GM19099 (cell line): ENCODE data around the gene SLC5A2.

Experiments
- POLR2A ChIP-seq: IDR thresholded peaks from 3 replicates; pipeline ENCODE4 v1.6.1; 2011; ENCODE audit warnings: low read depth; ENCODE audit not compliant: insufficient read length; ENCODE audit errors: extremely low read depth

Gene SLC5A2

DNA sequence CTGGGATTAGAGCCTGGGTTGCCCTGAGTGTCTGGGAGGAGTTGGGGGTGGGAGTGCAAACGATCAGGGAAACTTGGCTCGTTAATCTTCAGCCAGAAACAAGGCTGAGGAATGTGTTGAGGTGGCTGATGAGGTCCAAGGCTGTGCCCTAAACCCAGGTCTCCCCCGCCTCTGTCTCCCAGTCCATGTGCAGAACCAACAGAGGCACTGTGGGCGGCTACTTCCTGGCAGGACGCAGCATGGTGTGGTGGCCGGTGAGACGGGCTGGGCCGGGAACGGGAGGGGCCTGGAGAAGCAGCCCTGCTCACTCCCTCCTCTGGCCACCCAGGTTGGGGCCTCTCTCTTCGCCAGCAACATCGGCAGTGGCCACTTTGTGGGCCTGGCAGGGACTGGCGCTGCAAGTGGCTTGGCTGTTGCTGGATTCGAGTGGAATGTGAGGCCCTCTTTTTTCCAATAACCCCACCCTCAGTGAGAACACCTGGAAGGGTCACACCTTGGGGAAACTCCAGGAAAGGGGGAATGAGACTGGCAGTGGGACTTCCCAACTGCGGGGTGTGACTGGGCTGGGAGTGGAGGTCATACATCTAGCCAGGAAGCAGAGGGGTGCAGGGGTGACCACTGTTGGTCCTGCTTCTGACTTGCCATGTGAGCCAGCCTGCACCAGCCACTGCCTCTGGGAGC lies 1.7 kb downstream of the SLC5A2 start:
- no peak for TF ChIP-seq POLR2A

DNA sequence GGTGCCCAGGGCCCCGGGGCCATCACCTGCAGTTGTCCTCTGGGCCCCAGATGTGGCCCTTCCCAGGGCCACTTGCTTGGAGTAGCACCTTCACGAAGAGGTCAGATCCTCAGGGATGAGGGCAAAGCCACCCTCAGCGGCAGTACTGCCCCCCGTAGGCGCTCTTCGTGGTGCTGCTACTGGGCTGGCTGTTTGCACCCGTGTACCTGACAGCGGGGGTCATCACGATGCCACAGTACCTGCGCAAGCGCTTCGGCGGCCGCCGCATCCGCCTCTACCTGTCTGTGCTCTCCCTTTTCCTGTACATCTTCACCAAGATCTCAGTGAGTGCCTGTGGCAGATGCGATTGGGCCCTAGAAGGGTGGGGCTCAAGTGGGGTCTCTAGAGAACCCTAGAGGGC lies 2.6 kb downstream of the SLC5A2 start:
- TF ChIP-seq POLR2A = no peak

DNA sequence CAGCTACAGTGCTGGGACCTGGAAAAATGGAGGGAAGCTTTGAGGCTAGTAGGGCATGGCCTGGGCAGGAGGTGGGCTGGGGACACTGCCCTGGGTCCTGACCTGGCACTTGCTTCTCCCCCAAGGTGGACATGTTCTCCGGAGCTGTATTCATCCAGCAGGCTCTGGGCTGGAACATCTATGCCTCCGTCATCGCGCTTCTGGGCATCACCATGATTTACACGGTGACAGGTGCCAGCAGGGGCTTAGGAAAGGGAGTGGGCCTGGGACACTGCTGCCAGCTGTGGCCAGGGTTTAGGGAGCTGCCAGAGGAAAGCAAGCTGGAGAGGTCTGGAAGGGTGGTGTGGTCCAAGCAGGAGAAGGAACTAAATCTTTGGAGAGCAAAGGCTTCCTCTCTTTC lies 3.1 kb downstream of the SLC5A2 start:
- no peak for TF ChIP-seq POLR2A

DNA sequence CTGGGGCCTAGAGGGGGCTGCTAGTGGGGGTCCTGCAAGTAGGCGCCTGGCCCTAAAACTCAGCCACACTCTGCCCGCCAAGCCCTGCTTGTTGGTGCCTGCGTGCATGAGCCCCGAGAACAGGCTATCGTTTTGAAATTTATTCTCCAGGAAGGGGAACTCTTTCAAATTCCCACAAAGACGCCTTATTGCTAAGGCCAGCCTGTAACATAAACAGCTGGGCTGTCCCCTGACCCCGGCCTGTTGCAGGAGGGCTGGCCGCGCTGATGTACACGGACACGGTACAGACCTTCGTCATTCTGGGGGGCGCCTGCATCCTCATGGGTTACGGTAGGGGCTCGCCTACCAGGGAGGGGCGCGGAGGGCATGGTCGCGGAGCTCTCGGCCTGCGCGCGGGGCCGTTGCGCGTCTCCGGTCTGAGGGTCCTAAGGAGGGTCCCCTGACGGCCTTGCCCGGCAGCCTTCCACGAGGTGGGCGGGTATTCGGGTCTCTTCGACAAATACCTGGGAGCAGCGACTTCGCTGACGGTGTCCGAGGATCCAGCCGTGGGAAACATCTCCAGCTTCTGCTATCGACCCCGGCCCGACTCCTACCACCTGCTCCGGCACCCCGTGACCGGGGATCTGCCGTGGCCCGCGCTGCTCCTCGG lies 4.3 kb downstream of the SLC5A2 start:
- no peak for TF ChIP-seq POLR2A

DNA sequence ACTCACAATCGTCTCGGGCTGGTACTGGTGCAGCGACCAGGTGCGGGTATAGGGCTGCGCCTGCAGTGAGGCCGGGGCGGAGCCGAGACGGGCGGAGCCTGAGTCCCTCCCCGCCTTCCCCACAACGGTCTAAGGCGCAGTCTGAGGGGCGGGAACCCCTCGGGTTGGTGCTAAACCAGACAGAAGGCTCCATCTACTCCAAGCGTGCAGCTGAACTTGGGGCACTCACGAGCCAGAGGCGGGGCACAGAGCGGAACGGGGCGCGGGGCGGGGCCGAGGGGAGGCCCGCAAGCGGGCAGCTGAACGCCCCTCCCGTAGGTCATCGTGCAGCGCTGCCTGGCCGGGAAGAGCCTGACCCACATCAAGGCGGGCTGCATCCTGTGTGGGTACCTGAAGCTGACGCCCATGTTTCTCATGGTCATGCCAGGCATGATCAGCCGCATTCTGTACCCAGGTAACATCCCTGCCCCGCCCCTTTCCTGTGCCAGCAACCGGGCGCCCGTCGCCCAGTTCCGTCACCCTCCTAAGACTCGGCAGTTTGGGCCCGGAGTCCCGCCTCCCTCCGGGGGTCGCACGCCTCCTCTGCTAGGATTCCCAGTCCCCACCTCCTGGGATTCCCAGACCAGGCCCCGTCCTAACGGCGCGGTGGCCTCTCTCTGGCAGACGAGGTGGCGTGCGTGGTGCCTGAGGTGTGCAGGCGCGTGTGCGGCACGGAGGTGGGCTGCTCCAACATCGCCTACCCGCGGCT lies 5.0 kb downstream of the SLC5A2 start:
- no peak for TF ChIP-seq POLR2A

DNA sequence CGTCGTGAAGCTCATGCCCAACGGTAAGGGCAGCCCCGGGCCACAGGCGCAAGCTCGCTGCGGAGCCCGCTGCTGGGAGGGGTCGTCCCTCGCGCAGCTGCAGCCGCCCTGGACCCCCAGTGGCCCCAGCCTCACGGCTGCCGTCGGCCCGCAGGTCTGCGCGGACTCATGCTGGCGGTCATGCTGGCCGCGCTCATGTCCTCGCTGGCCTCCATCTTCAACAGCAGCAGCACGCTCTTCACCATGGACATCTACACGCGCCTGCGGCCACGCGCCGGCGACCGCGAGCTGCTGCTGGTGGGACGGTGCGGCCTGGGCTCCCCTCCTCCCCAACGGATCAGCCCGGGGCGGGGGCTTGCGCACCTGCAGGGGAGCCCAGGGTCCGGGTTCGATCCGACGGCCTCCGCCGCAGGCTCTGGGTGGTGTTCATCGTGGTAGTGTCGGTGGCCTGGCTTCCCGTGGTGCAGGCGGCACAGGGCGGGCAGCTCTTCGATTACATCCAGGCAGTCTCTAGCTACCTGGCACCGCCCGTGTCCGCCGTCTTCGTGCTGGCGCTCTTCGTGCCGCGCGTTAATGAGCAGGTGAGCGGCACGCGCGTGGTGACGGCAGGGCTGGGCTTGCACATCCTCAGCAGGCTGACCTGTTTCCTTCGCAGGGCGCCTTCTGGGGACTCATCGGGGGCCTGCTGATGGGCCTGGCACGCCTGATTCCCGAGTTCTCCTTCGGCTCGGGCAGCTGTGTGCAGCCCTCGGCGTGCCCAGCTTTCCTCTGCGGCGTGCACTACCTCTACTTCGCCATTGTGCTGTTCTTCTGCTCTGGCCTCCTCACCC lies 5.8 kb downstream of the SLC5A2 start:
- TF ChIP-seq POLR2A = no peak

DNA sequence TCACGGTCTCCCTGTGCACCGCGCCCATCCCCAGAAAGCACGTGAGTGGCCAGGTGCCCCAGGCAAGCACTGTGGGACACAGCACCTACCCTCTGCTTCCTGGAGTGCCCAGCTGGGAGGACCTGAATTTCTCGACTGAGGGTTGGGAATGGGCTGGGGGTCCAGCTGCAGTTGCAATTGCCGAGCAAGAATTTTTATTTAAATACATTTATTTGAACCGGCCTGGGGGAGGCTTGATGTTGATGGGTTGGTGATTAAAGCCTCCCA lies 6.3 kb downstream of the SLC5A2 start:
- TF ChIP-seq POLR2A = no peak

DNA sequence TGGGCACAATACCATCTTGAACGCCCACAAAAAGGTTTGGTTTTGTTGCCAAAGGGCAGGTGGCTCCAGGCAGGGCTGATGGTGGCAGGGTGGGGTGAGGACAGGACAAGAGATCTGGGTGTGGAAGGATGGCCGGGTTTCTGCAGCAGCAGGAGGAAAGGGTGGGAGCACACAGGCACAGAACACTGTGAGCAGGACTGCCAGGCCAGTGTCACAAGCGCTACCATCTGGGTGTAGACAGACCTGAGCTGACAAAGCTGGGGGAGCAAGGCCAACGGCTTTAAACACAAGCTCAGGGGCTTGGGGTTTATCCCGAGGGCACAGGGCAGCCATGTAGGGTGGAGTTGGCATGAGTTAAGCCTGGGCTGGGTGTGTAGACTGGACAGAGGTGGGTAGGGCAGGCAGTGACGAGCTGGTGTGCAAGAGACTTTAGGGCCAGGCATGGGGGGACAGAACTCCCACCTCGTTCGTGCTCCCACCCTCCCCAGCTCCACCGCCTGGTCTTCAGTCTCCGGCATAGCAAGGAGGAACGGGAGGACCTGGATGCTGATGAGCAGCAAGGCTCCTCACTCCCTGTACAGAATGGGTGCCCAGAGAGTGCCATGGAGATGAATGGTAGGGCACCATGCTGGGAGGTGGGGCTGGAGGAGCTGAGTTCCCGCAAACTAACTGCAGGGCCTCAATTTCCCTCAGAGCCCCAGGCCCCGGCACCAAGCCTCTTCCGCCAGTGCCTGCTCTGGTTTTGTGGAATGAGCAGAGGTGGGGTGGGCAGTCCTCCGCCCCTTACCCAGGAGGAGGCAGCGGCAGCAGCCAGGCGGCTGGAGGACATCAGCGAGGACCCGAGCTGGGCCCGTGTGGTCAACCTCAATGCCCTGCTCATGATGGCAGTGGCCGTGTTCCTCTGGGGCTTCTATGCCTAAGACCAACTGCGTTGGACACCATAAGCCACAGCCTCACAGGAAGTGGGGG lies 7.0 kb downstream of the SLC5A2 start:
- no peak for TF ChIP-seq POLR2A

DNA sequence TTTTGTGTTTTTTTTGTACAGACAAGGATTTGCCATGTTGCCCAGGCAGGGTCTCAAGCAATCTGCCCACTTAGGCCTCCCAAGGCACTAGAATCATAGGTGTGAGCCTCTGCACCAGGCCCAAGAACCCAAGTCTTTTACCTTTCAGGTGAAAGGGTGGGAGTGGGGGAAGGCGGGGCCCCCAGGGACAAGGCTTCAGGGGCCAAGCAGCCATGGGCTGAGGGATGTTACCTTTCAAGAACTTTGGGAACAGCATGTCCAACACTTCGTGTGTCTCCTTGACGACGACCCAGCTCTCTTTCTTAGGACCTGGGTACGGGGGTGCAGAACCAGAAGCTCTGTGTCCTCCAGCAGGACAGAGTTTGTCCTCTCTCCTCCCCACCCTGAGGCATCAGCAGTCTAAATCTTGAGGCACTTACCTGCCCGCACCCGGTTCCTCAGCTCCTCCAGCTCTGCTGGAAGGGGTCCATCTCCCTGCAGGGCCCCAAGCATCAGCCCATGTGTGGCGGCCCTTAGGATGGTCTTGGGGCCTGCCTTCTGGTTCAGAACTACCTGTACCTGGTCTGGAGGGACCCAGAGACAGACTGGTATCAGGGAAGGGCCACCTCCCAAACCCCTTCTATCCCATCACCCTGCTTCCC lies 9.0 kb downstream of the SLC5A2 start:
- TF ChIP-seq POLR2A = no peak

DNA sequence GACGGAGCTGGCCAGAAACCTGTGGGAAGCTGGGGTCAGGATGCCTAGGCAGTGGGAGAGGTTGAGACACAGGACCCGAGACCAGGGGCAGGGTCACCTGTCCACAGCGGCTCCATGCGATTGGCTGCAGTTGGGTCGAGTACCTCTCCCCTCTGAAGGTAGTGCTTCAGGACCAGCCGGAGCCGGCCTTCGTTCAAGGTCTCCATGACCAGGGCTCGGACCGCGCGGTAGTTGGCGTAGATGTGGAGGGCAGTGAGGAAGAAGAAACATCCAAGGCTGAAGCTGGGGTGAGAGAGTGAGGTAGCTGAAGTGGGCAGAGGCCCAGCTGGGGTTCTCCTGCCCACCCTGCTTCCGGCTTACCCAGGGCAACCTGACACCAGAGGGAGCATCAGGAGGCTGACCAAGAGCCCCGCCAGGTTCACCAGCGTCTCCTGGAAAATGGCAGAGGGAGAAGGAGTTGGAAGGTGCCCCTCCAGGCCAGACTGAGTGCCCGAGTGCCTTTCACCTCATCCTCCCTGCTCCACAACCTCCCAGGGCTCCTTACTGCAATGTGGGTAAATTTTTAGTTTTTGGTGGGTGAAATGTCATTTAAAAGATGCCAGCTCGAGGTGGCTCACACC lies 10.7 kb downstream of the SLC5A2 start:
- TF ChIP-seq POLR2A = no peak

DNA sequence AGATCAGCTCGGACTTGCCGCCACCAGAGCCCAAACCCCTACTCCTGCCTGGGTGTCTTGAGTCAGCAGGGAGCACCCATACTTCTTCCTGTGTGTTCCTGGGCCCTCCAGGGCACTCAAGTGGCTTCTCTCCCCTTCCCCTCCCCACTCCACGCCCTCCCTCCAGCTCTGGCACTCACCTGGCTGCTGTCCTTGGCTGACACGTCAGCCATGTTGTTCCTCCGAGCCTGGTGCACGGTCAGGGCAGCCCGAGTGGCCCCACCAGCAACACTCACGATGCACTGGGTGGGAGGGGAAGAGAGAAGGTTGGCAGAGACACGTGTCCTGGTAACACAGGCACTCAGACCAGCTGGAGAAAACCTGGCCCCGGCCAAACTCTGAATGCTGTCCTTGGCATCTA lies 13.7 kb downstream of the SLC5A2 start:
- no peak for TF ChIP-seq POLR2A

DNA sequence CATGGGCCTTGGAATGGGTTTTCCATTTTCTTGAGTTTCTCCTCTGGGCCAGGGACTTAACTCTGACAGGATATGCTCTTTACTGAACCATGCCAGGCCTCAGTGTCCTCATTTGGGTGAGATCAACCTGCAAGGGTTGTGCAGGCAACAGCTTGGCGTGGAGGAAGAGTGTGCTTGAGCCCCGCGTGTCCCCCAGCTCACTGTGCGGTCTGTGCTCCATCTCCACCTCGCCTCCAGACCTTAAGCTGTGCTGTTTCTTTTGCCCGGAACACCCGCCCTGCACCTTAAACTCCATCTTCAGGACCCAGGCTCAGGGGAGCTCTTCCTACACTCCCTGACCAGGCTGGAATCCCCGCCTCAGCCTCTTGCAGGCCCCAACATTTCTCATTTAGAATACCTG lies 15.6 kb downstream of the SLC5A2 start:
- no peak for TF ChIP-seq POLR2A

DNA sequence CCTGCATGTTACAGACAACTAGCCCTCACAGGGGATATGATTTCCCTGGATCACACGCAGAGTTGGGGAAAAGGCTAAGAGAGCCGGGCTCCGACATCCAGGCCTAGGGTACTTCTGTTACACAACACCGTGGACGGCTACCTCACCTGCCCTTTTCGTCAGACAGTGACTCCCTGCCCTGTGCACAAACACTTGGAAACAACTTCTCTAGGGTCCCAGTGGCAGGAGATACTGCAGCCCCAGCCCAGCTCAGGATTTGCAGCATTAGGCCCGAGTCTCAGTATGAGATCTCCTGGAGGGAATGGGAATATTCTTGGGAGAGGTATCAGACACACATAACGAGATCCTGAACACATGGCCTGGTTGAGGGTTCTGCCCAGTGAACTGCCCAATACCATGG lies 17.0 kb downstream of the SLC5A2 start:
- TF ChIP-seq POLR2A = no peak
